Loucy (cell line): ENCODE data around the gene ACY1.

Source experiments
- H2AFZ ChIP-seq: fragments of 200-600 bp; sonication (generic); 2 replicates; pipeline ENCODE4 v1.6.0; 2016; ENCODE audit warnings: antibody characterized with exemption, mild to moderate bottlenecking, low read length, moderate library complexity
- H3F3A ChIP-seq: fragments of 200-600 bp; 2 replicates; pipeline ENCODE4 v1.6.0; 2016; ENCODE audit warnings: antibody characterized with exemption, low read depth, mild to moderate bottlenecking
- H3K27me3 ChIP-seq: fragments of 200-600 bp; sonication (generic); 2 replicates; pipeline ENCODE4 v1.6.1; 2014; ENCODE audit warnings: low read length, mild to moderate bottlenecking; ENCODE audit not compliant: insufficient read depth, poor library complexity, severe bottlenecking
- H3K36me3 ChIP-seq: fragments of 200-600 bp; sonication (generic); 2 replicates; pipeline ENCODE4 v1.6.1; 2016; ENCODE audit warnings: low read length; ENCODE audit not compliant: insufficient read depth
- H3K4me1 ChIP-seq: fragments of 200-600 bp; sonication (generic); 2 replicates; pipeline ENCODE4 v1.5.1; 2014; ENCODE audit warnings: low read length, mild to moderate bottlenecking; ENCODE audit not compliant: insufficient read depth, poor library complexity, severe bottlenecking
- H3K4me2 ChIP-seq: fragments of 200-600 bp; sonication (generic); 2 replicates; pipeline ENCODE4 v1.6.0; 2014; ENCODE audit warnings: antibody characterized with exemption, low read length, low read depth, mild to moderate bottlenecking; ENCODE audit not compliant: poor library complexity, severe bottlenecking
- H3K4me3 ChIP-seq: fragments of 200-600 bp; sonication (generic); 2 replicates; pipeline ENCODE4 v1.5.1; 2014; ENCODE audit warnings: low read length, mild to moderate bottlenecking, mixed read lengths; ENCODE audit not compliant: poor library complexity, severe bottlenecking
- H3K79me2 ChIP-seq: fragments of 200-600 bp; sonication (generic); 2 replicates; pipeline ENCODE4 v1.6.1; 2014; ENCODE audit warnings: low read length; ENCODE audit not compliant: insufficient read depth
- H3K9ac ChIP-seq: fragments of 200-600 bp; sonication (generic); 2 replicates; pipeline ENCODE4 v1.6.0; 2014; ENCODE audit warnings: mild to moderate bottlenecking, low read depth, low read length, moderate library complexity; ENCODE audit not compliant: poor library complexity, severe bottlenecking
- H3K9me2 ChIP-seq: fragments of 200-600 bp; sonication (generic); replicated peaks from 2 replicates; pipeline ENCODE4 v1.6.1; 2016; ENCODE audit warnings: low read depth, low read length, mixed read lengths
- H3K9me3 ChIP-seq: fragments of 200-600 bp; sonication (generic); 2 replicates; pipeline ENCODE4 v1.6.1; 2014; ENCODE audit warnings: mild to moderate bottlenecking, antibody characterized with exemption, low read length, low read depth; ENCODE audit not compliant: insufficient read depth
- H4K20me1 ChIP-seq: fragments of 200-600 bp; sonication (generic); 2 replicates; pipeline ENCODE4 v1.6.0; 2014; ENCODE audit warnings: antibody characterized with exemption, low read length, mild to moderate bottlenecking; ENCODE audit not compliant: insufficient read depth, poor library complexity, severe bottlenecking
- EZH2phosphoT487 ChIP-seq: fragments of 200-600 bp; IDR thresholded peaks from 2 replicates; pipeline ENCODE4 v1.6.1; 2018; ENCODE audit warnings: antibody characterized with exemption, mild to moderate bottlenecking, moderate library complexity, borderline replicate concordance
- TF ChIP-seq, protein P1 (sequence below): fragments of 200-600 bp; sonication (generic); conservative IDR thresholded peaks from 2 replicates; pipeline ENCODE4 v1.5.1; 2014; ENCODE audit warnings: mild to moderate bottlenecking, antibody characterized with exemption, low read length

Gene ACY1

DNA sequence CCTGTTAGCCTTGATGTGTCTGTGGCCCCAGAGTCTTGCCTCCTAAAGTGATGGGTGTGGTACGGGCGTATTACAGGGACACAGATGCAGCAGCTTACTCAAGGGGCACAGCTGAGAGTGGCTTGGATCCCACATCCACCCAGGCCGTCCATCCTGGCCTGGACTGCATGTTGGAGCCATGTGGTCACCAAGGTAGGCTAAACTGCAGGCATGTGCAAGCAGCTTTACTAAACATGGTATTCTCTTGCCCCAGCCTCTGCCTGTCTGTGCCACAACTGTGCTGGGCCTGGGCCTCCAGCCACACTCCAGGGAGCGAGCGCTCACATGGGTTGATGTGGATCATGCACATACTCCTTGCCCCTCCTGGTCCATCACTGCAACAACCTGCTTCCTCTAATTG, 34.2 kb upstream of the ACY1 start:
- Histone ChIP-seq H4K20me1 (no peaks in the 10 kb centered on the region), H3K27me3 (no peaks in the 10 kb centered on the region), H3K9me3 (no peaks in the 10 kb centered on the region), H3K4me1 (no peaks in the 10 kb centered on the region), H3K9me2 (no peaks in the 10 kb centered on the region), H3K79me2 (no peaks in the 10 kb centered on the region), H3K4me2 (no peak overlapping the region), H2AFZ (no peak overlapping the region), H3F3A (no peaks in the 10 kb centered on the region), H3K9ac (no peak overlapping the region), H3K4me3 (no peak overlapping the region), H3K36me3 (no peaks in the 10 kb centered on the region)
- TF ChIP-seq EZH2phosphoT487 = no peak
- TF ChIP-seq, protein P1, sequence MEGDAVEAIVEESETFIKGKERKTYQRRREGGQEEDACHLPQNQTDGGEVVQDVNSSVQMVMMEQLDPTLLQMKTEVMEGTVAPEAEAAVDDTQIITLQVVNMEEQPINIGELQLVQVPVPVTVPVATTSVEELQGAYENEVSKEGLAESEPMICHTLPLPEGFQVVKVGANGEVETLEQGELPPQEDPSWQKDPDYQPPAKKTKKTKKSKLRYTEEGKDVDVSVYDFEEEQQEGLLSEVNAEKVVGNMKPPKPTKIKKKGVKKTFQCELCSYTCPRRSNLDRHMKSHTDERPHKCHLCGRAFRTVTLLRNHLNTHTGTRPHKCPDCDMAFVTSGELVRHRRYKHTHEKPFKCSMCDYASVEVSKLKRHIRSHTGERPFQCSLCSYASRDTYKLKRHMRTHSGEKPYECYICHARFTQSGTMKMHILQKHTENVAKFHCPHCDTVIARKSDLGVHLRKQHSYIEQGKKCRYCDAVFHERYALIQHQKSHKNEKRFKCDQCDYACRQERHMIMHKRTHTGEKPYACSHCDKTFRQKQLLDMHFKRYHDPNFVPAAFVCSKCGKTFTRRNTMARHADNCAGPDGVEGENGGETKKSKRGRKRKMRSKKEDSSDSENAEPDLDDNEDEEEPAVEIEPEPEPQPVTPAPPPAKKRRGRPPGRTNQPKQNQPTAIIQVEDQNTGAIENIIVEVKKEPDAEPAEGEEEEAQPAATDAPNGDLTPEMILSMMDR = no peak

DNA sequence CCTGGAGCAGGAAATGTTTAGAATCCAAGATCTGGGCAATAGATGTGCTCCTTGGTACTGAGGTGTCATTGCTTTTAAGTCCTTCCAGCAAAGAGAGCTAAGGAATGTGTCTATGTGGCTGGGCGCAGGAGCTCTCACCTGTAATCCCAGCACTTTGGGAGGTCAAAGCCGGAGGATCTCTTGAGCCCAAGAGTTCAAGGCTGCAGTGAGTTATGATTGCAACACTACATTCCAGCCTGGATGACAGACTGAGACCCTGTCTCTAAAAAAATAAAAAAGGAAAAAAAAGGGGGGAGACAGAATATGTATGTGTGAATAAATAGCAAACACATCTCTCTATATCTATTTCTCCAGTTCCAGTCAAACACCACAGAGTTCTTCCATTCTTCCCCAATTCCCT, 32.4 kb upstream of the ACY1 start:
- Histone ChIP-seq H3K9me3 (no peaks in the 10 kb centered on the region), H3K4me2 (no peak overlapping the region), H3K4me3 (no peak overlapping the region), H3K79me2 (no peaks in the 10 kb centered on the region), H3K36me3 (no peaks in the 10 kb centered on the region), H3K4me1 (no peaks in the 10 kb centered on the region), H4K20me1 (no peaks in the 10 kb centered on the region), H2AFZ (no peak overlapping the region), H3F3A (no peaks in the 10 kb centered on the region), H3K9ac (no peak overlapping the region), H3K27me3 (no peaks in the 10 kb centered on the region), H3K9me2 (no peaks in the 10 kb centered on the region)
- no peak for TF ChIP-seq EZH2phosphoT487
- TF ChIP-seq, protein P1 = no peak

- Histone ChIP-seq H4K20me1 (no peaks in the 10 kb centered on the region), H3K27me3 (no peaks in the 10 kb centered on the region), H3K4me3 (no peak overlapping the region), H3K9ac (no peak overlapping the region), H2AFZ (no peak overlapping the region), H3K4me2 (no peak overlapping the region), H3K36me3 (no peaks in the 10 kb centered on the region), H3K79me2 (no peaks in the 10 kb centered on the region), H3F3A (no peaks in the 10 kb centered on the region), H3K9me2 (no peaks in the 10 kb centered on the region), H3K4me1 (no peaks in the 10 kb centered on the region), H3K9me3 (no peaks in the 10 kb centered on the region)
- TF ChIP-seq EZH2phosphoT487 = no peak
- TF ChIP-seq, protein P1 = no peak
Observed at GRCh38 chr3:51953445-51953844, 29.9 kb upstream of the ACY1 start.
